HG03432 (cell line): Measurements from ENCODE around the gene MLEC.

Experiments
- ATAC-seq: cut with Tn5 transposase; IDR thresholded peaks from one replicate; pipeline ENCODE4 v1.9.1; 2021; ENCODE audit warnings: mild to moderate bottlenecking, moderate library complexity; ENCODE audit not compliant: unreplicated experiment

The MLEC gene, protein sequence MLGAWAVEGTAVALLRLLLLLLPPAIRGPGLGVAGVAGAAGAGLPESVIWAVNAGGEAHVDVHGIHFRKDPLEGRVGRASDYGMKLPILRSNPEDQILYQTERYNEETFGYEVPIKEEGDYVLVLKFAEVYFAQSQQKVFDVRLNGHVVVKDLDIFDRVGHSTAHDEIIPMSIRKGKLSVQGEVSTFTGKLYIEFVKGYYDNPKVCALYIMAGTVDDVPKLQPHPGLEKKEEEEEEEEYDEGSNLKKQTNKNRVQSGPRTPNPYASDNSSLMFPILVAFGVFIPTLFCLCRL

GRCh38 chr12:120686690-120687577 is at the start of gene MLEC:
MLEC (plus strand) TSS chr12:120687149; CDS start chr12:120687297, 148 bp downstream.
- peak; percentile 78 for ATAC-seq

GRCh38 chr12:120639771-120640721 is 46.9 kb upstream of the MLEC start, which contains the start of gene CABP1:
CABP1 (plus strand) TSS chr12:120640626; CDS start chr12:120640686, 60 bp downstream.
- ATAC-seq: peak; percentile 81

DNA sequence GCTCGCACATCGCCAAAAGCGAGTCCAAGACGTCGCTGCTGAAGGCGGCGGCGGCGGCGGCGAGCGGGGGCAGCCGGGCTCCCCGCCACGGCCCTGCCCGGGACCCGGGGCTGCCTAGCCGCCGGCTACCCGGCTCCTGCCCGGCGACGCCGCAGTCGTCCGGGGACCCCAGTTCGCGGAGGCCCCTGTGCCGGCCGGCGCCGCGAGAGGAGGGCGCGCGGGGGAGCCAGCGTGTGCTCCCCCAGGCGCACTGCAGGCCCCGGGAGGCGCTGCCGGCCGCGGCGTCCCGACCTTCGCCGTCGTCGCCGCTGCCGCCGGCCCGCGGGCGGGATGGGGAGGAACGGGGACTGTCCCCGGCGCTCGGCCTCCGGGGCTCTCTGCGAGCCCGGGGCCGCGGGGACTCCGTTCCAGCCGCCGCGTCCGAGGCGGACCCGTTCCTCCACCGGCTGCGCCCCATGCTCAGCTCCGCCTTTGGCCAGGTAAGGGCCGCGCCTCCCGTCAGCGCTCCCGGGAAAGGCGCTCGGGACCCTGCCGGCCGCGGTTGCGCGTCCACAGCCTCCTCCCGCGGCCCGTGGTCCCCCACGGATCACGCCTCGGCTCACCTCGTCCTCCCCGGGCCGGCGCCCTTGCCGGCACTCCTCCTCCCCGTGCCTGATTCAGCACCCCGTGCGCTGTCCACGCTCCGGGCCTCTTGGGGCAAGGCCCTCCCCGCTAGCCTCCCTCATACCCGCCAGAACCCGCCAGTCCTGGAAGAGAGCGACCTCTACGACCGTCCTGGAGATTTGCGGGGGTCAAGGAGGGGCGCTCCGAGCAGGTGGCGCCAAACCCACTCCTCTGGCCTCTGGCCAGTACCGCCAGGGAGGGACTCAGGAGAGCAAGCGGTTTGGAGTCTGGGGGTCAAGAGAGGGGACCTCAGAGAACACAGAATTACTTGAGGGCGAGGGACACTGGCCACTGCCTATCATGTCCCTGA is 45.8 kb upstream of the MLEC start:
- ATAC-seq: peak; percentile 39

DNA sequence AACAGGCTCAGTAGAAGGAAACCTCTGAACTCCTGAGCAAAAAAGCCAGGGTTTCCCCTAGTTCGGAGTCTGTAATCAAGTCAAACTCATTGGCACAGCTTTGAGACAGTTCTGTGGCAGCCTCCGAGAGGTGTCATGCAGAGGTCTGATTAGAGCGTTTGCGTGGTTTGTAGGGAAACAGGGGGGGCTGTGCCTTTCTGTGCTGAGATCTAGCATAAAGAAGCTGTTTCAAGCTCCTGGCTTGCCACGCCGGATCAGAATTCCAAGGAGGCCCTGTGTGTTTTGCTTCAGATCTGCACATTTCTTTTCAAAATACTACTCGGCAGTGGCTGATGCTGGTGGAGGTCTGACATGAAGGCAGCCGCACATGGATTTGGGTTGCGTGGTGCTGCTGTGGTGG is 44.8 kb upstream of the MLEC start:
- ATAC-seq: no peak

DNA sequence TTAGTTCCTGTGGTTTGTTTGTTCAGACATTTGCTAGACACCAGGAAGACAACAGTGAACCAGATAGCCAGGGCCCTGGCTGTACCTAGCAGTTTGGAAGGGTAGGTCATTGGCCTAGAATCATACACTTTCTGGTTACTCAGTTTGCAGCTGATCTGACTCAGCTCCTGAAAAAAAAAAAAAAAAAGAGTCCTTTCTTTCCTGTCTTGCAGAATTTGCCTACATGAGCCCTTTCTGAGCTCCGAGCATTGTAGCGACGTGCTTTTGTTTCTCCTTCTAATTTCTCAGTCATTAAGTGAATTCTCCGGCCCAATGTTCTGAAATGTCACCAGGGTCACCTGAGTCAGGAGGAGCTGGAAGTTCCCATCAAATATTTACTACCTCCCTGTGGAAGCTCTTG is 44.1 kb upstream of the MLEC start:
- ATAC-seq: no peak

GRCh38 chr12:120643574-120643973 is 43.4 kb upstream of the MLEC start:
- ATAC-seq: no peak

DNA sequence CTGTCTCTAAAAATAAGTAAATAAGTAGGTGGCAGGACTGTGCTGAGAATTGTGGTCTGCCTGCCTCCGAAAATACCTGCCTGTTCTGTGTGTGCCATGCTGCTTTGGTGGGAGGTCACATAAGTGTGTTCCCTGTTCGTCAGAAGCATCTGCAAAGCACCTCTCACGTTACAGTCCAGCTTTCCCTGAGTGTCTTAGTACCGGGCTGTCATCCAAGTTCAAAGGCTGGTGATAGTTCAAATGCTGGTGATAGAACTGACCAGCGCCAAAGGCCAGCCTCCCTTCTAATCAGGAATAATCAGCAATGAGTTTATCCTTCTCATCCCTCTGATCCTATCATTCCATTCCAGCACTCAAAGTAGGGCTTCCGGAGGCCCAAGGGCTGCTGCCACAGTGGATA is 40.9 kb upstream of the MLEC start:
- ATAC-seq: no peak

GRCh38 chr12:120647375-120647755 is 39.6 kb upstream of the MLEC start:
- no peak for ATAC-seq

GRCh38 chr12:120649442-120650232 is 37.3 kb upstream of the MLEC start:
- ATAC-seq: no peak

- ATAC-seq: no peak
These were observed 36.7 kb upstream of the MLEC start for GRCh38 chr12:120650233-120650690.

DNA sequence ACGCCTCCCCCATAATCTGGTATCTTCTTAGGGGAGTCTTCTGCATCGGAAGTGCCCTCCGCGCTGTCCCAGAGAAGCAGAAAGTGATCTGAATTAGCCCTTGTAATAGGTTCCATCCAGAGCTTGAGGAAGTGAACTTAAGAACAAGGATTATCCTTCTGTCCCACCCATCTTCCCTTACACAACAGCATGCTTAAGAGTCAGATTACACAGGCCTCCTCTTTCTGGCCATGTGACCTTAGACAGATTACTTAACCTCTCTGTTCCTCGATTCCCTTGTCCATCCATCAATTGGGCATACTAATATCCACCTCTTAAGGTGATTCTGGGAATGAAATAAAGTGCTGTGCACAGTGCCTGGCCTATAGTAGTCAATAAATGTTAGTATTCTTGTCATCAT is 35.1 kb upstream of the MLEC start:
- ATAC-seq: no peak

- no peak for ATAC-seq
These were observed 34.1 kb upstream of the MLEC start for GRCh38 chr12:120652656-120653435.

- no peak for ATAC-seq
These were observed 33.3 kb upstream of the MLEC start for GRCh38 chr12:120653611-120654010.

GRCh38 chr12:120654656-120655055 is 32.3 kb upstream of the MLEC start:
- no peak for ATAC-seq

DNA sequence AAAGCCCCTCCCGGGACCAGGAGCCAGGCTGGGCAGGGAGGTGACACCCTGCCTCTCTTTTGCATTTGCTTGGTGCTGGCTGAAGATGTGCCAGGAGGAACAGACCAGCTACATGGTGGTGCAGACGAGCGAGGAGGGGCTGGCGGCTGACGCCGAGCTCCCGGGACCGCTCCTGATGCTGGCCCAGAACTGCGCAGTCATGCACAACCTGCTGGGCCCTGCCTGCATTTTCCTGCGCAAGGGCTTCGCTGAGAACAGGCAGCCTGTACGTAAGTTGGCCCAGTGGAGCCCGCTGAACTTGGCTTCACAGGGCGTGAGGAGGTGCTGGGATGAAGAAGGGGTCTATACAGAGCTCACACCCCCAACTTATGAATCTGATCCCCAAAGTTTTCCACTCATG is 30.9 kb upstream of the MLEC start:
- ATAC-seq: no peak

DNA sequence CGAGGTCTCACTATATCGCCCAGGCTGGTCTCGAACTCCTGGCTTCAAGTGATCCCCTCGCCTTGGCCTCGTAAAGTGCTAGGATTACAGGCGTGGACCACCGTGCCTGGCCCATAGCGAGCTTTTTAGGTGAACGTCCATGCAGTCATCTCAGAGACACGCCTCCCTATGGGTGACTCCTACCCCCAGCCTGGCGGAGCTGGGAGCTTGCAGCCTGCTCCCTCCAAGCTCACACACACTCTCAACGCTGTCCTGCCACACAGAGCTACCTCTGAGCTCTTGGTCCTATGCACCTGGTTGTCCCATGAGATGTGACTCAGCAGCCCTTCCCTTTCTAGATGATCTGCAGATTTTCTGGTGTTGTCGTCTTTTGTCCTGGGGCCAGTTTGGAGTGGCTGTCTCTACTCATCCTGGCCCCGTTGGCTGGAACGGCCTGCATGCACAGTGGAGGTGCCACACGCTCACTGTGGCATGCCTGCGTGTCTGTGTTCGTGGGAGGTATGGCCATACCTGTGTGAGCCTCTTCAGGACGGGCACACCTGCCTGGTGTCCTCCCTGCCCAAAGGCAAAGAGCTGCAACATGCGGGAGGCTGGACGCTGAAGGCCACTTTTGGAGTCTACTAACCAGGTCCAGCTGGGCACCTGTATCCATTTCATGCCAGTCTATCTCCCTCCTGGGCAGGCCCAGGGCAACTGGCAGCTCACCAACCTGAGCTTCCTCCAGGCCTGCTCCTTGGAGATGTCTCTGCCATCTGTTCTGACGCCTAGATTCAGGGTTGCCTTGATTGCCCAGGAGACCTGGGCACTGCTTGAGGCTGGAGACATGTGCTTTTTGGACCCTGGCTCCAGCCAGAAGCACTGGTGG is 28.4 kb upstream of the MLEC start:
- ATAC-seq: no peak

GRCh38 chr12:120659151-120659525 is 27.8 kb upstream of the MLEC start:
- ATAC-seq: no peak
